NAMALWA (cell line): ENCODE results near the gene KRTAP22-2.

Experiments used
- DNase-seq: peaks from one replicate; pipeline ENCODE4 v3.0.0-alpha.2; 2015; ENCODE audit warnings: low spot score

KRTAP22-2 gene

DNA sequence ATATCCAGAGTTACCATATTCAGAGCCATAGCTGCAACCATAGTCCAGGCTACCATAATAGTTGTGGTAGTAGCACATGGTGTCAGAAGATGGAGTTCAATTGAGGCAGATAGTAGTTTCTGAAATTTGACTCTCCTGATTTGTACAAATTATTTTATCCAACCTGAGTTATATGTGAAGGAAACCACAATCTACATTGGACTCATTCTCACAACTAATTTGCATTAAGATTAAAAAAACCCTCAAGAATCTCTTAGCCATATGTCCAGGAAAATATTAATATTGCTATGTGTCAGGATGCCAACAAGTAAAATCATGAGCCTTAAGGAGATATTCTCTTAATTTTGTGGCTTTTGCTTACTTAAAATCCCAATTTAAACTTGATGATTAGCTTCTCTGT is at the start of gene KRTAP22-2:
Gene KRTAP22-2, minus strand, starts transcription at position 101 of the 400 bp plus-strand sequence.
- DNase-seq = no peak

DNA sequence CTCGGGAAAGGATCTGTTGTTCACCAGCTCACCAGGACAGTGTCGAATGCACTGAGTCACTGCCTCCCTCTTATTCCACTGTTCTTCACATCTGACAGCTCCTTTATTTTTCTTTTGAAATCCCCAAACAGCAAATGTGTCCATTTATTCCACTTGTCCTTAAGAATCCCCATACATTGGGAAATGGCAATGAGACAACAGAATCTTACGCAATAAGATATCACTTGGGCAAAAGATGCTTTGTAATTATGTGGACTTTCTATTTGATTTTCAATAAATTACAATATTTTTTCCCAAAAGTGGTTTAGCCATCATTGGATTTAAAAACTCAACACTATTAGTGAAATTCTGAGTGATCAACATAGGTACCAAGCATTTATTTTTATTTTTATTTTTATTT is 48.5 kb upstream of the KRTAP22-2 start:
- no peak for DNase-seq

DNA sequence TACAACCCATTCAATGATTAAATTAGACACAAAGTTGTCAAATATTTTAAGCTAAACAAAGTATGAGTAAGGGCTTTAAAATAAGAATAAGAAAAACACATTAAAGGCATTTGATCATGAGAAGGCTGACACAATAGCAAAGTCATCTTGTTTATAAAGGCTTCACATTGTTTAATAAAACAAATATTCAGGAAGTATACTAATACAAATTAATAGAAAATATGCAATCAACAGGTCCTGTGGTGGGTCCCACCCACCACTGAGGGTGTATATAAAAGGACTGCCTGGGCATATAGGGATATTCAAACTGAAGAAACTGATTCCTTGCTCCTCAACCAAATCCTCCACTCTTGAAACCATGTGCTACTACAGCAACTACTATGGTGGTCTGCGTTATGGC is 44.7 kb upstream of the KRTAP22-2 start, which contains the start of gene KRTAP20-2:
Gene KRTAP20-2, plus strand, starts transcription at position 301 of the 400 bp plus-strand sequence. Its CDS starts 58 bp downstream, at position 359.
- DNase-seq = no peak

DNA sequence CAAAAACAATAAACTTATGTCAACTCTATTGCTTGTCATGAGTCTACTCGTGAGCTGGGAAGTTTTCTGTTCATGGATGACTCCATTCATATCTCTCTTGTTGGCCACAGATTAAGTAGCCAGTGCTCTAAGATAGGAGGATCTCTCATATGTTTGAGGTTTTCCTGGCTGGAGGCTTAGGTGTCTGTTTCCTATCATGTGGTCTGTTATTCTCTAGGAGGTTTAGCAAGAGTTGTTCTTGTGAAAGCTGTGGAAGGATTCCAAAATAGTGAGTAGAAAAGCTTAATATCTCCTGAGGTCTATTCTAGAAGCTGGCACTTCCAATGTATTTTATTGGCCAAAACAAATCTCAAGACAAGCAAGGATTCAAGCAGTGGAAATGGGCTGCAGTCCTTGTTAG is 39.0 kb upstream of the KRTAP22-2 start:
- no peak for DNase-seq

DNA sequence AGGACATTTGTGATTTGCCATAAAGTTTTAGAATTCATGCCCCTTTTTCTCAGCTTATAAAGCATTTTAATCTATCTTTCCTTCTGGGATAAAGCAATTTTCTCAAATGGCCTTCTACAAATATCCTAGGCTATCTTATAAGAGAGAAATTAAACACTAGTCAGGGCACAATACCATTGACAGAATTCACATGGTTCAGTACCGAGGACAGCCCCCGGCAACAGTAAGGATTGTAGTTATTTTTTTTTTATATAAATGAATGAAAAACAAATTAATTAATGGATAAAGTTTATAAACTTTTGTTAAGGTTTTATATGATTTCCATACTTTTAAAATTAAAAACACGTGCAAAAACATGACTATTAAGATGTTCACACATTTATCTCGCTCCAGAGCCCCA is 37.9 kb upstream of the KRTAP22-2 start:
- no peak for DNase-seq

DNA sequence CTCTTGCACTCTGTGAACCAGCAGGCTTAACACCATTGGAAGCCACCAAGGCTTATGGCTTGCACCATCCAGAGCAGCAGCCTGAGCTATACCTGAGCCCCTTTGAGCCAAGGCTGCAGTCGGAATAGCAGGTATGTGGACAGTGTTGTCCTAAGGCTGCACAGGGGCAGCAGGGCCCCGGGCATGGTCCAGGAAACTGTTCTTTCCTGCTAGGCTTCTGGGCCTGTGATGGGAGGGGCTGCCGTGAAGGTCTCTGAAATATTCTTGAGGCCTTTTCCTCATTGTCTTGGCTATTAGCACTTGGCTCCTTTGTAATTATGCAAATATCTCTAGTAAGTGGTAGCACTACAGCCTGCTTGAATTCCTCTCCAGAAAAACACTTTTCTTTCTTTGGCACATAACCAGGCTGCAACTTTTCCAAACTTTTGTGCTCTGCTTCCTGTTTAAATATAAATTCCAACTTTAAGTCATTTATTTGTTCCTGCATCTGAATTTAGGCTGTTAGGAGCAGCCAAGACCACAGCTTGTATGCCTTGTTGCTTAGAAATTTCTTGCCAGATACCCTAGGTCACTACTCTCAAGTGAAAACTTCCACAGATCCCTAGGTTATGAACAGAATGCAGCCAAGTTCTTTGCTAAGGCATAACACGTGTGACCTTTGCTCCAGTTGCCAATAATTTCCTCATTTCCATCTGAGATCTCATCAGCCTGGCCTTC is 35.4 kb upstream of the KRTAP22-2 start:
- DNase-seq = no peak

DNA sequence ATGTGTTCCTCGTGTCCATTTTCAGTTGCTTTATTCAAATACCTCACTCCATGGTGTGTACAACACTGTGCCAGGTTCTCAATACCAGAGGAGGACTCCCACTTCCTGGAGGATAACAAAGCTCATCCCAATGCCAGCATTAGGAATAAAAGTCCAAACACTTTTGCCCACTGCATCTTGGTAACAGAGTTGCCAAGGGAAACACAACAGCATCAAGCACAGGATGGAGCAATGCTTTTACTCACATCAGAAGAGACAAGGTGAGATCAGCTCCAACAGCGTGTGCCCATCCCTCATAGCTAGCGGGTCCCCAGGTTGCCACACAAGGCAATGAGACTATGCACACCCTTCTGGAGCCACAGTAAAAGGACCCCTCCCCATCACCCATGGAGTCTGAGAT is 33.2 kb upstream of the KRTAP22-2 start:
- DNase-seq = no peak

DNA sequence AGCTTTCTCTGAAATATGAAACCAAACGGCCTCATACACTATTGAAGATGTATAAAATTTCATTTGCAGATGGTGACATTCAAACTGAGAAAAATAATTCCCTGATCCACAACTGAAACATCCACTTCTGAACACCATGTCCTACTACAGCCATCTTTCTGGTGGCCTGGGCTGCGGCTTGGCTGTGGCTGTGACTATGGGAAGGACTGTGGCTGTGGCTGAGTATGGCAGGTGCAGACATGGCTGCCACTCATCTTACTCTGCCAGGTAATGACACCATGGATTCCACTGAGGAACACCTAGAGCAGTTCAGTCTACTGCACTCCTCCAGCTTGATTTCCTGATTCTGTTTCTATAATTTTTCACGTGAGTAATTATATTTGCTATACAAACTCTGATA is 30.3 kb upstream of the KRTAP22-2 start, which contains the start of gene KRTAP20-4:
Gene KRTAP20-4, plus strand, starts transcription at position 106 of the 400 bp plus-strand sequence.
- no peak for DNase-seq

DNA sequence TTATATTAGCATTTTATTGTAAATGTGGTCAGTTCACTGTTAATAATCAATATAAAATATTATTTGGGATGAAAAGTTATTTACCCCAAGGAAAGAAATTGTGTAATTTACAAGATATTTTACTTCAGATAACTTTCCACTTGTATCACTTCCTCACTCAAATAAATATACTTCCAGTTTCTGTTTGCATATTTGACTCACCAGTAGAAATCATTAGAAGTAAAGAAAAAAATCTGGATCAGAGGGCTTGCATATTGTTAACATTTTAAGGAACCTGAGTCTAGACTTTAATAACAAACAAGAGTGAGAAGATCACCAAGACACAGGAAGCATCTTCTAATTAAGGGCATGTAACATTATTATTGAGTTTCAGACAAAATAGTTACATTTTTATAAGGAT is 29.9 kb upstream of the KRTAP22-2 start:
- no peak for DNase-seq

DNA sequence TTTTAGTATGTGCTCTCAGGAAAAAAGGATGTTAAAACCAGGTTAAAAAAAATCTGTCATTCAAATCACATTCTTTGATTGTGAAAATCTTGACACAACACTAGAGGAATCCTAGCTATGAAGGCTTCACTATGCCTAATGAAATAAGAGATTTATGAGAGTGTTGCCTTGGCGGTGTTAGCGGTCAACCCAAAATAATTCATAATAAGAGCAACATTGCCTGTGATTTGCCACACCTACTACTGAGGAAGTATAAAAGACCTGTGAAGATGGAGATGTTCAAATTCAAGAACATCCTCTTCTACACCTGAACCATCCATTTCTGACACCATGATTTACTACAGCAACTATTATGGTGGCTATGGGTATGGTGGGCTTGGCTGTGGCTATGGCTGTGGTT is 25.9 kb upstream of the KRTAP22-2 start, which contains the start of gene KRTAP20-1:
Gene KRTAP20-1, plus strand, starts transcription at position 301 of the 400 bp plus-strand sequence. Its CDS starts 30 bp downstream, at position 331.
- DNase-seq = no peak

DNA sequence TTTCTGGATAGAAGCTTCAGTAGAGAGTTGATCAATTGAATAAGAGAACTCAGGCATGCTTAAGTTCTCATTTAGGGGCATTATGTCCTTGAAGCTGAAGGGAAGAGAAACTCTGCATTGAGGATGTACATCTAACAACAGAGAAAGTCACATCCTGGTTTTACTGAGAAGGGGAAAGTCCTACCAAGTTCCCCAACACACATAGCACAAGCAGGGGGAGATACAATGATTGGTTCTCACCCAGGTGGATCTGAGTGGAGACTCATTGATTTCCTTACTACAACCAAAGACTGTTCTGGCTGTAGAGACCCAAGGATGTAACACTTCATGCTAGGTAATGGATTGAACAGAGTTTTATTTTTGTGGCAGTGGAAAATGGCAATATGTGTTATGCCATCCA is 25.0 kb upstream of the KRTAP22-2 start:
- DNase-seq = no peak

DNA sequence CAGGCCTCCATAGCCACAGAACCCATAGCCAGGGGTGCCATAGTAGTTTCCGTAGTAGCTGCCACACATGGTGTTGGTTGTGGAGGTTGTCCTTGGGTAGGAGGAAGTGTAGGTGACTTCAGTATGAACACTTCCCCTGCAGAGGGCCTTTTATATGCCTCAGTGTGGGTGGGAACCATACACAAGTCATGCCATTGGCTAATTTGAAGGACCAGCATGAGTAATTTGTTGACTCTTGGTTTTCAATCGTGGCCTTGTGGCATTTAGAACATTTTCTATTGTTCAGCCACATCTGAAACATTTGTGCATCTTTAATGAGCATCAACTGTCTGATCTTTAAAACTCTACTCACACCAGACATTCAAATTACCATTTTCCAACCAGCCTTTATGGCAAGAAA is 23.6 kb upstream of the KRTAP22-2 start, which contains the start of gene KRTAP6-1:
Gene KRTAP6-1, minus strand, starts transcription at position 95 of the 400 bp plus-strand sequence. Its CDS starts 26 bp downstream, at position 69.
- no peak for DNase-seq

DNA sequence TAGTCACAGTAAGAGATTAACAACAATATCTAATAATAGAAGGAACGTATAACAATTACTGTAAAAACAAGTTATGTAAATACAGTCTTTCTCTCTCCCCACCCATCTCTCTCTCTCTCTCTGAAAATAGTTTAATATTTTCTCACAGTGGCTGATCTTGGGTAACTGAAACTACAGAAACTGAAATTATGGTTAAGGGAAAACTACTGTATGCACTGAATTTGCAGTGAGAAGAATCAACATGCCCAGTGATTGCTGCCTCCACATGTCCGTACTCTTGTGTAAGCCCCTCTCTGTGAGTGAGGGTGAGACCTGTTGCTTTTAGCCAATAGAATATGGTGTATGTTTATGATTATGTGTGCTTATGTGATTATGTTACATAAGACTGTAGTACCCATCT is 21.9 kb upstream of the KRTAP22-2 start:
- no peak for DNase-seq

DNA sequence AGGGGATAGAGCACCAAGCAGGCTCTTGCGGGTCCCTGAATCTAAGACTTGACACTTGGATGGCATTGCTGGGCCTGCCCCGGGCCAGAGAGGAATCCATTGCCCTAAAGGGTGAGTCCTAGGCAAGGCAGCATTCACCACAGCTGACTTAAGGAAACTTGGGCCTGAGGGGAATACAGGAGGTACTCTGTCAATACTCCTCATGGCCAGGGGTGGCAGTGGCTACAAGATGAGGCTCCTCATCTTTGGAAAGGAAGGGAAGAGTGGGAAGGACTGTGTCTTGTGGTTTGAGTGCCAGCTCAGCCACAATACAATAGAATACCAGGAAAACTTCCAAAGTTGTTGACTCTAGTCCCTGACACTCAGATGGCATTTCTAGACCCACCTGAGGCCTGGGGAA is 15.8 kb upstream of the KRTAP22-2 start:
- DNase-seq = no peak

DNA sequence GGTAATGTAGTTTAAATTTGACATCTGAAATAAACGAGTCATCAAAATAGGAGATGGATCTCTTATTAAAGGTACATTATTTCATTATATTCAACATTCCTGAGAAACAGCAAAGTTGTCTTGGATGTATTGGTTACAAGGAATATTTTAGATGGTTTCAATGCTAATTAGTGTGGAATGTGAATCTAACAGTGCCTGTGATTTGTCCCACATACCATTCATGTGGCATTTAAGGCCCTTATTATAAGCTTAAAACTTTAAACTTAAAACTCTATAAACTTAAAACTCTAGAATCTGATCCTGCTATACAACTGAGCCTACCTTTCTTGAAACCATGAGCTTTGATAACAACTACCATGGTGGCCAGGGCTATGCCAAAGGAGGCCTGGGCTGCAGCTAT is 10.6 kb upstream of the KRTAP22-2 start, which contains the start of gene KRTAP22-1:
Gene KRTAP22-1, plus strand, starts transcription at position 301 of the 400 bp plus-strand sequence.
- no peak for DNase-seq

DNA sequence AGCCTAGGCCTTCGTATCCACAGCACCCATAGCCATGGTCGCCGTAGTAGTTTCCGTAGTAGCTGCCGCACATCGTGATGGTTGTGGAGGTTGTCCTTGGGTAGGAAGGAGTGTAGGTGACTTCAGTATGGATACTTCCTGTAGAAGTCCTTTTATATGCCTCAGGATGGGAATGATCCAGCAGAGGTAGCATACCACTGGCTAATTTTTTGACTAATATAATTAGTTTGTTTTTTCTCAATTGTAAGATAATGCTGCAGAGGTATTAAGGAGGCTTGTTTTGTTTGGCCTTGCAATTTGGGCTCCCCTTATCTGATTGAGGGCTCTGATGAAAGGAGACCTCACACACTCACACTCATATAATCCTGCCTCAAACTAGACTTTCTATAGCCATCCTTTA is 8.6 kb upstream of the KRTAP22-2 start, which contains the start of gene KRTAP6-2:
Gene KRTAP6-2, minus strand, starts transcription at position 101 of the 400 bp plus-strand sequence. Its CDS starts 28 bp downstream, at position 73.
- no peak for DNase-seq

DNA sequence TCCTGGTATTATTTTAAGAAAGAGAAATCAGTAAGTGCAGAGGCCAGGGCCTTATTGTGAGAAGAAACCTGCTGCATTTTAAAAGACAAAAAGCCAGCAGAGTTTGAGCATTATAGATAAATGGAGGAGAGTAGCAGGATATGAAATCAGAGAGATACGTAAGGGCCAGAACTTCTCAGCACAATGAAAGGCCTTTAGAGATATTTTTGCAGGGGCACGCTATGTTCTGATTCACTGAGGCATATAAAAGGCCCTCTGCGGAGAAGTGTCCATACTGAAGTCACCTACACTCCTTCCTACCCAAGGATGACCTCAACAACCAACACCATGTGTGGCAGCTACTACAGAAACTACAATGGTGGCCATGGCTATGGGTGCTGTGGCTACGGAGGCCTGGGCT is 1.9 kb upstream of the KRTAP22-2 start, which contains the start of gene KRTAP6-3:
Gene KRTAP6-3, plus strand, starts transcription at position 301 of the 400 bp plus-strand sequence. Its CDS starts 6 bp downstream, at position 307.
- no peak for DNase-seq

DNA sequence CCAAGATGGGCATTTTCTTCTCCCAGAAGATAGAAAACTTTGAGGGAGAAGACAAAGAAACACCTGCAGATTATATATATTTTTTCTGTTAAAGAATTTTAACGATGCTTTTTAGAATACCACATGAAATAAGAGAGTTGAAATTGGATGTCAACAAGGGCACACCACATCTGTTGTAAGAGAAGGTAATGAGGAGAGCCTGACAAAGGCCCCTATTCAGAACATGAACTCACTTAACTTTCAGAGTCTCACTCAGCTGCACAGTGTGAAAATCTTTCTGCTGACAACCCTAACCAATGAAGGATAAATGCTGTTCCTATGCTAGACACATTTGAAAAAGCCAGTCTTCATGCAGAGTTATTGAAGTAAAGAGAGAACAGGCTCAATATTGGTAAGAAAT is 7.3 kb downstream of the KRTAP22-2 start:
- DNase-seq = no peak

DNA sequence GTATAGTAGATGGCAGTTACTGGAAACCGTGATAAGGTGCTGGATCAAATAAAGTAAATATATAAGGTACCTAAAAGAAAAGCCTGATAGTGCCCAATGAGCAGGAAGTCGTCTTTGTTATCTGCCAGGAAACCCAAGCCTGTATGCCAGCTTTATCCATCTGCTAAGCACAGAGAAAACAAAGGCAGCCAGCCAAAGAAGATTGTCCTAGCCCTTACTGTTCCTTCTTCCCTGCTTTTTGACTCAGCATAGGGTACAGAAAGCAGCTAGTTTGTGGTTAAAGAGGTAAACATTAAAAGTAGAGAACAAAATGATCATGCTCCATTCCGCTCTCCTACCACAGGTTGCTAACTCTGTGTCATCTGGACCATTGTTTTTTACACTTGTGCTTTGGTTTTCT is 10.1 kb downstream of the KRTAP22-2 start:
- no peak for DNase-seq

DNA sequence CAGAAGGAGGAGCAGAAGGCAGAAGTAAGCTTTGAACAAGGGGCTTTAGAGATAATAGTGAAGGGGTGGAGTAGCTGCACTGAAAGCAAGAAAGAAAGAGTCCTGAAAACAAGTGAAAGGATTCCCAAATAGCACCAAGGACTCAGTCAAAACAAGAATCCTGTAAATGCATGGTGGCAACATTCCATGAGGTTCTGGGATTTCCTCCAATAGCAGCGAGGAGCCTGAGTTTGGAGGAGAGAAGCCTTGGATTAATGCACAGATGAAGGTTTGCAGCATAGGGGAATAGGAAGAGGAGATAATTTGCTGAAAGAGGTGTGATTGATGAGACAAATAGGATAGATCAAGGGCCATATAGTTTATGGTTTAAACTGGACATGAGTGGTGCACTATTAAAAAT is 10.9 kb downstream of the KRTAP22-2 start:
- no peak for DNase-seq

DNA sequence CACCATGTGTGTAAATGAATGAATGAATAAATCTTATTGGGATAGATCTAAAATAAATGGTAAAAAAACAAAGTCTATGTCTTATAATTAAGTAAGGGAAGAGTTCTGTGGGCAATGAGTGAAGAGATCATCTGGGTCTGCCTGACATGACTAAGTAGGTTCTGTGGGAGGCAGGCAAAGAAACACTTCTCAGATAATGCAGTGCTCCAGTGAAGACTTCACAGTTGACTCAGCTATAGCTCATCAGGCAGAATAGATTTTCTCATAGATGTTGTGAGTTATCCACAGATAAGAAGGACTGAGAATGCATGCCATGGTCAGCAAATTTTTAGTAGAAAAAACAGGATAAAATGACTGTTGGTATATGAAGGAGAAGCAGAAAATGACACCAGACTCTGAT is 12.4 kb downstream of the KRTAP22-2 start:
- DNase-seq = no peak

DNA sequence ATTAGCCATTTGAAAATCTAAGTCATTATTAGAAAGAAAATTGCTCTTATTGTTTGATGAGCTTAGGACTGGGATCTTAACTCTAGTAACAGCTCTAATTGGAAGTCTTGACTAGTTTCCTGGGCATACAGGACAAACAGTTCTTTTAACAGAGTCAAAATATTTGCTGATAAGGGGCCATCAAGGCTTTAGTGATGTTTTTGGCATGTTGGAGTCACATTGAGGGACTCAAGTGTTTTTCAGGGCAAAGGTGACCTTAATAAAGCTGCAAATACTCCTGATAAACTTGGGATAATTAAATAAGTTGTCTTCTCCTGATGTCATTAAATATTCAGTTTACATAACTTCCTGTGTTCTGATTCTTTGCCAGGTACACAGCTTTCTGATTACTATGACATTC is 22.6 kb downstream of the KRTAP22-2 start:
- DNase-seq = no peak

DNA sequence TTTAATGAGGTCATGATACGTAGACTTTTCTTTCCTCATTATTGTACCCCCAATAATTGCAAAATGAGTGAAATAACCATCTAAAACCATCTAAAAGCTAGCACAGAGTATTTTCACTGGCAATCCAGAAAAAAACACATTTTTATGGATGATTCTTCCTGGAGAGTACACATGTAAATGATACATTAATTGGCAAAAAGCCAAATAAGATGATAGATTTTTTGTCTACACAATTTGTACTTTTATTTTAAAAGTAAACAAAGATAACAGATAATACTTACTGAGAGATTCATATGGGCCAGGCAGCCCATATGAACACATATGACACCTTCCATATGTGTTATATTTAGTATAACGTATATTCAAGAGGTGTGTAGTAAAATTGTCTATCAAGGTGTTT is 26.6 kb downstream of the KRTAP22-2 start:
- DNase-seq = no peak
